GM12873 (cell line): ENCODE results near the gene RPL5.

Experiments
- CTCF ChIP-seq: IDR thresholded peaks from 2 replicates; pipeline ENCODE4 v1.5.1; 2012; ENCODE audit warnings: low read depth, mild to moderate bottlenecking, moderate library complexity, low read length, control low read depth; ENCODE audit not compliant: insufficient read depth; ENCODE audit errors: missing control alignments

RPL5 gene

GRCh38 chr1:92874987-92875386 is 43.1 kb downstream of the RPL5 start:
- TF ChIP-seq CTCF, result no peak

GRCh38 chr1:92876351-92876750 is 44.5 kb downstream of the RPL5 start:
- TF ChIP-seq CTCF, result no peak

GRCh38 chr1:92877081-92877711 is 45.4 kb downstream of the RPL5 start:
- TF ChIP-seq CTCF, result no peak

GRCh38 chr1:92877792-92878191 is 46.0 kb downstream of the RPL5 start:
- TF ChIP-seq CTCF, result no peak

- TF ChIP-seq CTCF, result no peak
These were observed 47.6 kb downstream of the RPL5 start for GRCh38 chr1:92879316-92879968.

- TF ChIP-seq CTCF, result no peak
These were observed 49.6 kb downstream of the RPL5 start for GRCh38 chr1:92881391-92881790.

GRCh38 chr1:92882819-92883218 is 51.0 kb downstream of the RPL5 start:
- no peak for TF ChIP-seq CTCF
